Measurements from ENCODE around the gene LRP1.

- TF ChIP-seq GABPA (IDR thresholded peaks at IDR 0.05; ENCODE audit: low read depth), result no peak
- TF ChIP-seq, protein P1, sequence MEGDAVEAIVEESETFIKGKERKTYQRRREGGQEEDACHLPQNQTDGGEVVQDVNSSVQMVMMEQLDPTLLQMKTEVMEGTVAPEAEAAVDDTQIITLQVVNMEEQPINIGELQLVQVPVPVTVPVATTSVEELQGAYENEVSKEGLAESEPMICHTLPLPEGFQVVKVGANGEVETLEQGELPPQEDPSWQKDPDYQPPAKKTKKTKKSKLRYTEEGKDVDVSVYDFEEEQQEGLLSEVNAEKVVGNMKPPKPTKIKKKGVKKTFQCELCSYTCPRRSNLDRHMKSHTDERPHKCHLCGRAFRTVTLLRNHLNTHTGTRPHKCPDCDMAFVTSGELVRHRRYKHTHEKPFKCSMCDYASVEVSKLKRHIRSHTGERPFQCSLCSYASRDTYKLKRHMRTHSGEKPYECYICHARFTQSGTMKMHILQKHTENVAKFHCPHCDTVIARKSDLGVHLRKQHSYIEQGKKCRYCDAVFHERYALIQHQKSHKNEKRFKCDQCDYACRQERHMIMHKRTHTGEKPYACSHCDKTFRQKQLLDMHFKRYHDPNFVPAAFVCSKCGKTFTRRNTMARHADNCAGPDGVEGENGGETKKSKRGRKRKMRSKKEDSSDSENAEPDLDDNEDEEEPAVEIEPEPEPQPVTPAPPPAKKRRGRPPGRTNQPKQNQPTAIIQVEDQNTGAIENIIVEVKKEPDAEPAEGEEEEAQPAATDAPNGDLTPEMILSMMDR (IDR thresholded peaks at IDR 0.05; ENCODE audit: insufficient read depth, low read length), result no peak
These were observed 45.4 kb downstream of the LRP1 start for GRCh38 chr12:57173683-57174082.
